Activated CD8-positive, alpha-beta memory T cell treated with anti-CD3 and anti-CD28 coated beads, Interleukin-2, amount 10 ng/mL, durations not matched to agents 7 days and 5 days (primary cell): Measurements from ENCODE around the gene SPATA45. TPM values are rescaled to one million over a fixed set of nuclear protein-coding genes. Genes with fewer than 3 reads are reported as not detected.
"Not testable (repeated sequence)": the region's sequence is repeated elsewhere in the genome, so short reads cannot be mapped to it uniquely, and the experiment has no call there.

Experiments
- ATAC-seq: fragments of 150-1000 bp; cut with Tn5 transposase; one replicate; pipeline ENCODE4 v1.10.0; 2021; ENCODE audit warnings: moderate library complexity
- CTCF ChIA-PET: fragments of 350-600 bp; sonication (Branson Sonifier 250); formaldehyde crosslinking; loops from one replicate; lab custom pipeline; 2021; ENCODE audit warnings: antibody characterized with exemption; lab: Charles Lee
- DNase-seq: peaks from one replicate; pipeline ENCODE4 v3.0.0-alpha.2; 2020
- H3K27ac Mint-ChIP-seq: one replicate; pipeline ENCODE4 v1.8.0; 2021; ENCODE audit warnings: mild to moderate bottlenecking, mixed read lengths
- H3K27me3 Mint-ChIP-seq: one replicate; pipeline ENCODE4 v1.8.0; 2021; ENCODE audit warnings: mixed read lengths
- H3K36me3 Mint-ChIP-seq: one replicate; pipeline ENCODE4 v1.8.0; 2021; ENCODE audit warnings: mild to moderate bottlenecking, mixed read lengths
- H3K4me1 Mint-ChIP-seq: one replicate; pipeline ENCODE4 v1.8.0; 2021; ENCODE audit warnings: mixed read lengths
- H3K4me3 Mint-ChIP-seq: one replicate; pipeline ENCODE4 v1.8.0; 2021; ENCODE audit warnings: mild to moderate bottlenecking, moderate library complexity, mixed read lengths
- H3K9me3 Mint-ChIP-seq: one replicate; pipeline ENCODE4 v1.8.0; 2022; ENCODE audit warnings: low read depth, mixed read lengths
- total RNA-seq, 2 experiments: library from RNA; stranded (reverse); gene quantifications; one replicate each; pipeline ENCODE4 v1.2.3, GENCODE V29; 2021

Gene SPATA45
- total RNA-seq = not detected

GRCh38 chr1:212847549-212847948 lies at the start of gene SPATA45:
TSS of gene SPATA45 (minus strand) at chr1:212847649. CDS start at chr1:212836149, 11,500 bp downstream.
- Mint-ChIP-seq H3K4me3 (no peak within 1 kb of the TSS), H3K27ac (no peak within 1 kb of the TSS), H3K27me3 (no peaks in the 10 kb centered on the region), H3K9me3 (no peaks in the 10 kb centered on the region), H3K4me1 (no peaks in the 10 kb centered on the region), H3K36me3 (peaks cover 6% of the 10 kb centered on the region)
- ATAC-seq (no peak), DNase-seq (no peak)
- CTCF ChIA-PET = no interaction called here

- no peaks in the 10 kb centered on the region for H3K9me3 Mint-ChIP-seq
- no peak for DNase-seq
- H3K27me3 Mint-ChIP-seq = no peaks in the 10 kb centered on the region
- H3K27ac Mint-ChIP-seq = no peak overlapping the region
- no peaks in the 10 kb centered on the region for H3K4me1 Mint-ChIP-seq
- no peak for ATAC-seq
- H3K4me3 Mint-ChIP-seq = no peak overlapping the region
- H3K36me3 Mint-ChIP-seq = peaks cover 63% of the 10 kb centered on the region
- CTCF ChIA-PET = no interaction called here
Observed at GRCh38 chr1:212892108-212892507, 44.7 kb upstream of the SPATA45 start.

GRCh38 chr1:212884592-212884991 lies 37.1 kb upstream of the SPATA45 start:
- Mint-ChIP-seq H3K36me3 (peaks cover 33% of the 10 kb centered on the region), H3K27ac (no peak overlapping the region), H3K9me3 (no peaks in the 10 kb centered on the region), H3K4me1 (no peaks in the 10 kb centered on the region), H3K27me3 (no peaks in the 10 kb centered on the region), H3K4me3 (no peak overlapping the region)
- no peak for DNase-seq
- CTCF ChIA-PET = no interaction called here
- no peak for ATAC-seq

- ATAC-seq (no peak), DNase-seq (no peak)
- no peak overlapping the region for H3K27ac Mint-ChIP-seq
- no peaks in the 10 kb centered on the region for H3K4me1 Mint-ChIP-seq
- no peaks in the 10 kb centered on the region for H3K27me3 Mint-ChIP-seq
- peaks cover 17% of the 10 kb centered on the region for H3K36me3 Mint-ChIP-seq
- CTCF ChIA-PET = no interaction called here
- H3K9me3 Mint-ChIP-seq = no peaks in the 10 kb centered on the region
- no peak overlapping the region for H3K4me3 Mint-ChIP-seq
Observed at GRCh38 chr1:212879947-212880690, 32.7 kb upstream of the SPATA45 start.

- Mint-ChIP-seq H3K9me3 (no peaks in the 10 kb centered on the region), H3K27me3 (no peaks in the 10 kb centered on the region), H3K4me3 (no peak overlapping the region), H3K4me1 (no peaks in the 10 kb centered on the region), H3K27ac (no peak overlapping the region), H3K36me3 (peaks cover 21% of the 10 kb centered on the region)
- ATAC-seq = no peak
- CTCF ChIA-PET = interaction anchor here (0.5 kb wide), 1 partner anchor 15 kb away, joined by 3 read pairs; no protein-coding TSS in a partner anchor
- no peak for DNase-seq
Observed at GRCh38 chr1:212878418-212878817, 31.0 kb upstream of the SPATA45 start.

- no peak overlapping the region for H3K4me3 Mint-ChIP-seq
- no peaks in the 10 kb centered on the region for H3K27me3 Mint-ChIP-seq
- no peak for DNase-seq
- CTCF ChIA-PET = no interaction called here
- peaks cover 37% of the 10 kb centered on the region for H3K36me3 Mint-ChIP-seq
- H3K9me3 Mint-ChIP-seq = no peaks in the 10 kb centered on the region
- no peak overlapping the region for H3K27ac Mint-ChIP-seq
- no peaks in the 10 kb centered on the region for H3K4me1 Mint-ChIP-seq
- no peak for ATAC-seq
Observed at GRCh38 chr1:212873518-212873917, 26.1 kb upstream of the SPATA45 start.

GRCh38 chr1:212871976-212872375 lies 24.5 kb upstream of the SPATA45 start:
- Mint-ChIP-seq H3K4me3 (no peak overlapping the region), H3K27me3 (no peaks in the 10 kb centered on the region), H3K4me1 (no peaks in the 10 kb centered on the region), H3K9me3 (no peaks in the 10 kb centered on the region), H3K36me3 (peaks cover 41% of the 10 kb centered on the region), H3K27ac (no peak overlapping the region)
- DNase-seq (no peak), ATAC-seq (no peak)
- CTCF ChIA-PET = interaction anchor here (0.7 to 1.0 kb wide), 3 partner anchors 9 to 207 kb away, joined by 3 to 4 read pairs (median 3); no protein-coding TSS in a partner anchor

- Mint-ChIP-seq H3K36me3 (peaks cover 40% of the 10 kb centered on the region), H3K4me3 (no peak overlapping the region), H3K27me3 (no peaks in the 10 kb centered on the region), H3K4me1 (peaks cover 10% of the 10 kb centered on the region), H3K27ac (no peak overlapping the region), H3K9me3 (no peaks in the 10 kb centered on the region)
- no peak for ATAC-seq
- DNase-seq = no peak
- CTCF ChIA-PET = no interaction called here
Observed at GRCh38 chr1:212867192-212867591, 19.7 kb upstream of the SPATA45 start.

- CTCF ChIA-PET = interaction anchor here (1.8 kb wide), 1 partner anchor 199 kb away, joined by 8 read pairs; no protein-coding TSS in a partner anchor
- H3K27me3 Mint-ChIP-seq = no peaks in the 10 kb centered on the region
- DNase-seq (no peak), ATAC-seq (no peak)
- H3K4me3 Mint-ChIP-seq = no peak overlapping the region
- H3K4me1 Mint-ChIP-seq = peaks cover 10% of the 10 kb centered on the region
- peaks cover 30% of the 10 kb centered on the region for H3K36me3 Mint-ChIP-seq
- H3K9me3 Mint-ChIP-seq = no peaks in the 10 kb centered on the region
- no peak overlapping the region for H3K27ac Mint-ChIP-seq
Observed at GRCh38 chr1:212864201-212864600, 16.8 kb upstream of the SPATA45 start.

- Mint-ChIP-seq H3K4me1 (peaks cover 14% of the 10 kb centered on the region), H3K36me3 (peaks cover 30% of the 10 kb centered on the region)
- H3K27me3 Mint-ChIP-seq, ATAC-seq, H3K27ac Mint-ChIP-seq, H3K4me3 Mint-ChIP-seq, DNase-seq, H3K9me3 Mint-ChIP-seq: not testable (repeated sequence)
- CTCF ChIA-PET = interaction anchor here (0.7 to 0.9 kb wide), 2 partner anchors 9 to 15 kb away, joined by 3 read pairs; no protein-coding TSS in a partner anchor
Observed at GRCh38 chr1:212863345-212863744, 15.9 kb upstream of the SPATA45 start.

- Mint-ChIP-seq H3K36me3 (peaks cover 29% of the 10 kb centered on the region), H3K27me3 (no peaks in the 10 kb centered on the region), H3K9me3 (no peaks in the 10 kb centered on the region), H3K4me3 (no peak overlapping the region), H3K27ac (no peak overlapping the region), H3K4me1 (peaks cover 14% of the 10 kb centered on the region)
- CTCF ChIA-PET = interaction anchor here (1.1 kb wide), 1 partner anchor 128 kb away, joined by 3 read pairs; no protein-coding TSS in a partner anchor
- ATAC-seq (no peak), DNase-seq (no peak)
Observed at GRCh38 chr1:212862111-212862690, 14.8 kb upstream of the SPATA45 start.

GRCh38 chr1:212860713-212861581 lies 13.5 kb upstream of the SPATA45 start:
- no peak overlapping the region for H3K4me3 Mint-ChIP-seq
- CTCF ChIA-PET = interaction anchor here (0.6 to 1.7 kb wide), 3 partner anchors 130 to 303 kb away, joined by 3 read pairs; no protein-coding TSS in a partner anchor
- H3K27me3 Mint-ChIP-seq = no peaks in the 10 kb centered on the region
- peaks cover 24% of the 10 kb centered on the region for H3K4me1 Mint-ChIP-seq
- no peaks in the 10 kb centered on the region for H3K9me3 Mint-ChIP-seq
- peaks cover 21% of the 10 kb centered on the region for H3K36me3 Mint-ChIP-seq
- DNase-seq = no peak
- no peak overlapping the region for H3K27ac Mint-ChIP-seq
- no peak for ATAC-seq
